Neural cell (in vitro differentiated cells): ENCODE measurements around the gene TMPRSS3. TPM values are rescaled to one million over a fixed set of nuclear protein-coding genes. Genes with fewer than 3 reads are reported as not detected.

Experiments used
- H2AFZ ChIP-seq: fragments of 200-600, 300-800 bp; sonication (generic), shearing (Covaris generic); 2 replicates; pipeline ENCODE4 v1.6.0; 2014; ENCODE audit warnings: low read depth, mild to moderate bottlenecking, antibody characterized with exemption, low read length, moderate library complexity
- H3F3A ChIP-seq: fragments of 200-600 bp; shearing (Covaris generic); 2 replicates; pipeline ENCODE4 v1.6.1; 2016; ENCODE audit warnings: mild to moderate bottlenecking, moderate library complexity, mixed read lengths, antibody characterized with exemption, low read length; ENCODE audit not compliant: insufficient read depth, poor library complexity, severe bottlenecking
- H3K27ac ChIP-seq: fragments of 200-600, 300-800 bp; sonication (generic), shearing (Covaris generic); 2 replicates; pipeline ENCODE4 v1.5.1; 2014; ENCODE audit warnings: mild to moderate bottlenecking, low read length, moderate library complexity
- H3K27me3 ChIP-seq: fragments of 300-800, 200-600 bp; sonication (generic), shearing (Covaris generic); 2 replicates; pipeline ENCODE4 v1.6.0; 2014; ENCODE audit warnings: mild to moderate bottlenecking, low read depth, low read length, moderate library complexity; ENCODE audit not compliant: insufficient read depth
- H3K36me3 ChIP-seq: fragments of 300-800, 200-600 bp; sonication (generic), shearing (Covaris generic); 2 replicates; pipeline ENCODE4 v1.5.1; 2014; ENCODE audit warnings: mild to moderate bottlenecking, antibody characterized with exemption, low read length, moderate library complexity; ENCODE audit not compliant: insufficient read depth
- H3K4me2 ChIP-seq: fragments of 300-800, 200-600 bp; sonication (generic), shearing (Covaris generic); 2 replicates; pipeline ENCODE4 v1.6.0; 2014; ENCODE audit warnings: mild to moderate bottlenecking, low read length
- H3K4me3 ChIP-seq: fragments of 300-800, 200-600 bp; sonication (generic), shearing (Covaris generic); 2 replicates; pipeline ENCODE4 v1.5.1; 2014; ENCODE audit warnings: mild to moderate bottlenecking, low read length, moderate library complexity
- H3K79me2 ChIP-seq: fragments of 200-600 bp; shearing (Covaris generic); replicated peaks from 2 replicates; pipeline ENCODE4 v1.6.0; 2014; ENCODE audit warnings: mild to moderate bottlenecking, low read length, moderate library complexity; ENCODE audit not compliant: insufficient read depth
- H3K9ac ChIP-seq: fragments of 300-800, 200-600 bp; sonication (generic), shearing (Covaris generic); 2 replicates; pipeline ENCODE4 v1.6.1; 2016; ENCODE audit warnings: mild to moderate bottlenecking, low read length, mixed read lengths
- H3K9me2 ChIP-seq: fragments of 200-600 bp; shearing (Covaris generic); 2 replicates; pipeline ENCODE4 v1.6.1; 2016; ENCODE audit warnings: mild to moderate bottlenecking, low read length, mixed read lengths; ENCODE audit not compliant: insufficient read depth
- H3K9me3 ChIP-seq: fragments of 200-600, 300-800 bp; sonication (generic), shearing (Covaris generic); 2 replicates; pipeline ENCODE4 v1.6.1; 2016; ENCODE audit warnings: mild to moderate bottlenecking, mixed run types, low read length, moderate library complexity, mixed read lengths
- H4K20me1 ChIP-seq: fragments of 200-600 bp; shearing (Covaris generic); 2 replicates; pipeline ENCODE4 v1.6.1; 2016; ENCODE audit warnings: mild to moderate bottlenecking, mixed run types; ENCODE audit not compliant: insufficient read depth
- CTCF ChIP-seq: fragments of 450-650 bp; IDR thresholded peaks from 2 replicates; pipeline ENCODE4 v1.5.1; 2014; ENCODE audit warnings: antibody characterized with exemption, mild to moderate bottlenecking, moderate library complexity; ENCODE audit not compliant: poor library complexity, severe bottlenecking
- EP300 ChIP-seq: fragments of 450-650 bp; conservative IDR thresholded peaks from 2 replicates; pipeline ENCODE4 v1.6.1; 2014; ENCODE audit warnings: antibody characterized with exemption, mild to moderate bottlenecking, moderate library complexity; ENCODE audit not compliant: poor library complexity, severe bottlenecking
- EZH2 ChIP-seq: fragments of 200-600, 300-800 bp; shearing (Covaris generic), sonication (generic); IDR thresholded peaks from 2 replicates; pipeline ENCODE4 v1.6.1; 2014; ENCODE audit warnings: antibody characterized with exemption, low read length, borderline replicate concordance, mild to moderate bottlenecking; ENCODE audit not compliant: insufficient read depth, poor library complexity, severe bottlenecking
- MXI1 ChIP-seq: fragments of 450-650 bp; conservative IDR thresholded peaks from 2 replicates; pipeline ENCODE4 v1.6.1; 2014; ENCODE audit warnings: antibody characterized with exemption, mild to moderate bottlenecking; ENCODE audit not compliant: poor library complexity, severe bottlenecking
- POLR2AphosphoS5 ChIP-seq: IDR thresholded peaks from 2 replicates; pipeline ENCODE4 v1.6.1; 2012
- RAD21 ChIP-seq: fragments of 450-650 bp; conservative IDR thresholded peaks from 2 replicates; pipeline ENCODE4 v1.6.1; 2014; ENCODE audit warnings: antibody characterized with exemption, mild to moderate bottlenecking, moderate library complexity
- REST ChIP-seq: IDR thresholded peaks from 2 replicates; pipeline ENCODE4 v1.6.1; 2012; ENCODE audit warnings: borderline replicate concordance
- SMC3 ChIP-seq: fragments of 450-650 bp; conservative IDR thresholded peaks from 2 replicates; pipeline ENCODE4 v1.6.1; 2014; ENCODE audit warnings: antibody characterized with exemption, mild to moderate bottlenecking, moderate library complexity; ENCODE audit not compliant: poor library complexity
- TAF1 ChIP-seq: IDR thresholded peaks from 2 replicates; pipeline ENCODE4 v1.6.1; 2012; ENCODE audit warnings: low read depth
- polyA plus RNA-seq: library from polyadenylated mRNA; depleted of rRNA; stranded (reverse); fragments of >200 nt; gene quantifications from 2 replicates; pipeline ENCODE4 v1.2.3, GENCODE V29; 2014

TMPRSS3 gene
- polyA plus RNA-seq, 1 donor from 2014 or later, result 0.12 TPM

- no peaks in the 10 kb centered on the region for H3K9me3 ChIP-seq
- H2AFZ ChIP-seq, result no peak overlapping the region
- H3K9ac ChIP-seq, result no peak overlapping the region
- no peak overlapping the region for H3K4me3 ChIP-seq
- H3K9me2 ChIP-seq, result no peaks in the 10 kb centered on the region
- H3K79me2 ChIP-seq, result no peaks in the 10 kb centered on the region
- H3K27me3 ChIP-seq, result no peaks in the 10 kb centered on the region
- H3F3A ChIP-seq, result no peaks in the 10 kb centered on the region
- H3K4me2 ChIP-seq, result no peak overlapping the region
- no peak overlapping the region for H3K27ac ChIP-seq
- no peaks in the 10 kb centered on the region for H4K20me1 ChIP-seq
- TF ChIP-seq TAF1 (no peak), EZH2 (no peak), RAD21 (no peak), MXI1 (no peak), CTCF (no peak), POLR2AphosphoS5 (no peak), REST (no peak)
- H3K36me3 ChIP-seq, result no peaks in the 10 kb centered on the region
These were observed 5.3 kb upstream of the TMPRSS3 start for GRCh38 chr21:42401154-42401553.

DNA sequence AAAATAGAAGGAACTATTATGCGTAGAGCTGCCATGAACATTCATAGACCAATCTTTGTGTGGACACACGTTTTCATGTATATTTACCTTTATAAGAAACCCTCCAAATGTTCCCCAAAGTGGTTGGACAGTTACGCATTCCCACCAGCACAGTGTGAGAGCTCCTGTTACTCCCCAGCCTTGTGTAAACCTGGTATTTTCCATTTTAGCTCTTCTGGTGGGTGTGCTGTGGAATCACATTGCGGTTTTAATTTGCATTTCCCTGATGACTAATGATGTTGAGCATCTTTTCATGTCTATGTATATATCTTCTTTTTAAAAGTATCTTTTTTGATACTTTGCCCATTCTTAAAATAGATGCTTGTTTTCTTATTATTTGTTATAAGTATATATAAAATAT, 4.7 kb upstream of the TMPRSS3 start:
- Histone ChIP-seq H3K9me2 (no peaks in the 10 kb centered on the region), H3F3A (no peaks in the 10 kb centered on the region), H4K20me1 (no peaks in the 10 kb centered on the region), H2AFZ (no peak overlapping the region), H3K27me3 (no peaks in the 10 kb centered on the region), H3K36me3 (no peaks in the 10 kb centered on the region), H3K27ac (no peak overlapping the region), H3K79me2 (no peaks in the 10 kb centered on the region), H3K9ac (no peak overlapping the region), H3K4me3 (no peak overlapping the region), H3K4me2 (no peak overlapping the region), H3K9me3 (no peaks in the 10 kb centered on the region)
- TF ChIP-seq EZH2 (no peak), MXI1 (no peak), RAD21 (no peak), CTCF (no peak), REST (no peak), EP300 (no peak), POLR2AphosphoS5 (no peak), SMC3 (no peak), TAF1 (no peak)
